HCT116 (cell line): Measurements from ENCODE around the gene DHRS12. TPM values are rescaled to one million over a fixed set of nuclear protein-coding genes. Genes with fewer than 3 reads are reported as not detected.

Source experiments
- ATAC-seq: fragments of 200-7000 bp; cut with Tn5 transposase; 2 replicates; pipeline ENCODE4 v1.9.1; 2020; ENCODE audit warnings: mild to moderate bottlenecking, moderate library complexity
- BruUV-seq: library from RNA; stranded (reverse); fragments of 400-500 nt; replicated peaks from 2 replicates; lab custom pipeline; 2021; lab: Mats Ljungman, UMichigan
- CTCF ChIA-PET: fragments of 300-600 bp; sonication (Branson Sonifier 250); formaldehyde crosslinking; loops from one replicate; lab custom pipeline; 2021; ENCODE audit warnings: antibody characterized with exemption; lab: Charles Lee
- POLR2A ChIA-PET: fragments of 300-600, 350-600 bp; sonication (Branson Sonifier 250); formaldehyde crosslinking; loops from one replicate; lab custom pipeline; 2021; ENCODE audit warnings: antibody characterized with exemption; lab: Charles Lee
- RAD21 ChIA-PET, 2 experiments: fragments of 300-600 bp; sonication (Branson Sonifier 250); formaldehyde crosslinking; loops; one replicate each; lab custom pipeline; 2023; ENCODE audit warnings: low total read pairs in 2 of 2; ENCODE audit not compliant: uncharacterized antibody in 2 of 2, unreplicated experiment in 2 of 2, low non-redundant PET in 1 of 2; lab: Charles Lee
- DNase-seq: peaks from one replicate; pipeline ENCODE4 v3.0.0-alpha.2; 2010; ENCODE audit warnings: low read depth, low spot score
- H2AFZ ChIP-seq: fragments of 200-600 bp; shearing (Covaris generic), sonication (generic); 2 replicates; pipeline ENCODE4 v1.6.1; 2017; ENCODE audit warnings: low read depth, mixed run types, mixed read lengths, antibody characterized with exemption, low read length; ENCODE audit not compliant: poor library complexity, severe bottlenecking
- H3K27ac ChIP-seq: 2 replicates; pipeline ENCODE4 v1.5.1; 2012; ENCODE audit warnings: low read depth, low read length
- H3K27me3 ChIP-seq: fragments of 200-600 bp; sonication (generic); 2 replicates; pipeline ENCODE4 v1.6.1; 2016; ENCODE audit warnings: mixed run types, low read length, mixed read lengths; ENCODE audit not compliant: insufficient read depth
- H3K36me3 ChIP-seq, 2 experiments: fragments of 200-500 bp in 1 of 2; fragments of 200-600 bp in 1 of 2; sonication (Bioruptor generic) in 1 of 2; sonication (generic) in 1 of 2; 2 replicates each; pipeline versions ENCODE4 v1.5.1 to v1.6.1; 2014 to 2016; ENCODE audit warnings: low read length in 2 of 2, inconsistent platforms in 1 of 2, mixed read lengths in 1 of 2, mixed run types in 1 of 2; ENCODE audit not compliant: insufficient read depth in 2 of 2, control insufficient read depth in 1 of 2
- H3K4me1 ChIP-seq, 2 experiments: fragments of 200-600 bp in 1 of 2; sonication (generic) in 1 of 2; 2 replicates each; pipeline versions ENCODE4 v1.5.1 to v1.6.1; 2012 to 2017; ENCODE audit warnings: low read length in 2 of 2, inconsistent platforms in 1 of 2, mild to moderate bottlenecking in 1 of 2, mixed read lengths in 1 of 2, mixed run types in 1 of 2, moderate library complexity in 1 of 2; ENCODE audit not compliant: insufficient read depth in 2 of 2, control insufficient read depth in 1 of 2
- H3K4me2 ChIP-seq: fragments of 200-600 bp; sonication (generic); 2 replicates; pipeline ENCODE4 v1.6.1; 2017; ENCODE audit warnings: mixed run types, low read length, mixed read lengths
- H3K4me3 ChIP-seq, 2 experiments: fragments of 200-600 bp in 1 of 2; sonication (generic) in 1 of 2; replicated peaks in 1 of 2; 2 replicates each; pipeline ENCODE4 v1.5.1; 2011 to 2016; ENCODE audit warnings: low read length in 2 of 2, control low read depth in 1 of 2, low read depth in 1 of 2, mild to moderate bottlenecking in 1 of 2, mixed read lengths in 1 of 2, mixed run types in 1 of 2
- H3K79me2 ChIP-seq: fragments of 200-600 bp; sonication (generic); 2 replicates; pipeline ENCODE4 v1.6.1; 2017; ENCODE audit warnings: mild to moderate bottlenecking, mixed run types, low read length, moderate library complexity, mixed read lengths; ENCODE audit not compliant: insufficient read depth
- H3K9ac ChIP-seq: fragments of 200-600 bp; sonication (generic); 2 replicates; pipeline ENCODE4 v1.6.1; 2016; ENCODE audit warnings: low read length, mixed read lengths
- H3K9me2 ChIP-seq: fragments of 200-600 bp; sonication (generic), shearing (Covaris generic); 2 replicates; pipeline ENCODE4 v1.6.1; 2017; ENCODE audit warnings: mixed run types, mild to moderate bottlenecking, moderate library complexity; ENCODE audit not compliant: insufficient read depth
- H3K9me3 ChIP-seq, 2 experiments: fragments of 200-500 bp in 1 of 2; fragments of 200-600 bp in 1 of 2; sonication (Bioruptor generic) in 1 of 2; sonication (generic) in 1 of 2; 2 replicates each; pipeline ENCODE4 v1.6.1; 2014 to 2017; ENCODE audit warnings: low read length in 2 of 2, mixed read lengths in 2 of 2, inconsistent platforms in 1 of 2, low read depth in 1 of 2, mild to moderate bottlenecking in 1 of 2, mixed run types in 1 of 2, moderate library complexity in 1 of 2; ENCODE audit not compliant: control insufficient read depth in 1 of 2, insufficient read depth in 1 of 2
- H4K20me1 ChIP-seq: fragments of 200-600 bp; sonication (generic), shearing (Covaris generic); 2 replicates; pipeline ENCODE4 v1.6.1; 2017; ENCODE audit warnings: mixed run types, mild to moderate bottlenecking, moderate library complexity; ENCODE audit not compliant: insufficient read depth
- ATF3 ChIP-seq: IDR thresholded peaks from 2 replicates; pipeline ENCODE4 v1.6.1; 2012
- CBX3 ChIP-seq: IDR thresholded peaks from 2 replicates; pipeline ENCODE4 v1.6.1; 2012; ENCODE audit warnings: low read depth
- EGR1 ChIP-seq: IDR thresholded peaks from 2 replicates; pipeline ENCODE4 v1.6.1; 2012; ENCODE audit warnings: low read depth
- ELF1 ChIP-seq: IDR thresholded peaks from 2 replicates; pipeline ENCODE4 v1.6.1; 2012; ENCODE audit warnings: low read depth, borderline replicate concordance
- EZH2 ChIP-seq: fragments of 200-600 bp; sonication (generic); IDR thresholded peaks from 2 replicates; pipeline ENCODE4 v1.6.1; 2017; ENCODE audit warnings: antibody characterized with exemption, mixed run types
- EZH2phosphoT487 ChIP-seq: fragments of 200-600 bp; IDR thresholded peaks from 2 replicates; pipeline ENCODE4 v1.6.1; 2018; ENCODE audit warnings: antibody characterized with exemption, borderline replicate concordance
- FOSL1 ChIP-seq: IDR thresholded peaks from 2 replicates; pipeline ENCODE4 v1.6.1; 2012; ENCODE audit warnings: low read depth
- POLR2A ChIP-seq: IDR thresholded peaks from 2 replicates; pipeline ENCODE4 v1.7.0; 2011; ENCODE audit warnings: borderline replicate concordance; ENCODE audit not compliant: insufficient read depth, insufficient read length; ENCODE audit errors: extremely low read depth
- POLR2AphosphoS5 ChIP-seq: IDR thresholded peaks from 2 replicates; pipeline ENCODE4 v1.6.1; 2011; ENCODE audit warnings: mild to moderate bottlenecking, low read depth, low read length, moderate library complexity
- REST ChIP-seq: IDR thresholded peaks from 2 replicates; pipeline ENCODE4 v1.6.1; 2012; ENCODE audit warnings: low read depth
- SIN3A ChIP-seq: IDR thresholded peaks from 2 replicates; pipeline ENCODE4 v1.6.1; 2012; ENCODE audit warnings: low read depth
- SP1 ChIP-seq: IDR thresholded peaks from 2 replicates; pipeline ENCODE4 v1.6.1; 2012; ENCODE audit warnings: low read depth
- TCF7L2 ChIP-seq: IDR thresholded peaks from 2 replicates; pipeline ENCODE4 v1.7.0; 2011; ENCODE audit warnings: borderline replicate concordance, inconsistent platforms; ENCODE audit not compliant: insufficient read depth, insufficient read length; ENCODE audit errors: extremely low read depth
- ZBTB33 ChIP-seq: IDR thresholded peaks from 2 replicates; pipeline ENCODE4 v1.6.1; 2011; ENCODE audit warnings: mild to moderate bottlenecking, low read length, moderate library complexity; ENCODE audit not compliant: insufficient replicate concordance; ENCODE audit errors: extremely low read depth
- ZNF274 ChIP-seq: fragments of 200-500 bp; sonication (Bioruptor generic); IDR thresholded peaks from 2 replicates; pipeline ENCODE4 v1.6.1; 2014; ENCODE audit warnings: mild to moderate bottlenecking, low read depth, low read length, inconsistent platforms
- intact Hi-C: fragments of 100-400 bp; cut with micrococcal nuclease; formaldehyde crosslinking; loops from 2 replicates; pipeline ENCODE4 v1.10.0; 2022
- total RNA-seq: library from RNA; stranded (reverse); gene quantifications from one replicate; pipeline ENCODE4 v1.2.1, GENCODE V29; 2021; ENCODE audit not compliant: unreplicated experiment

The DHRS12 gene
- total RNA-seq, 1 experiment from 2014 or later, result 3.9 TPM

GRCh38 chr13:51723529-51723928, 80.4 kb downstream of the DHRS12 start:
- no peaks in the 10 kb centered on the region for H3K79me2 ChIP-seq
- no peaks in the 10 kb centered on the region for H3K4me1 ChIP-seq
- H2AFZ ChIP-seq, result no peak overlapping the region
- ATAC-seq, result no peak
- no peaks in the 10 kb centered on the region for H4K20me1 ChIP-seq
- ChIA-PET POLR2A (interaction anchor here (1.3 kb wide), 1 partner anchor 271 kb away, joined by 6 read pairs; the partner anchor contains the start of gene INTS6), RAD21 (no interaction called here)
- no peak overlapping the region for H3K27ac ChIP-seq
- intact Hi-C loops, result no loop called here
- no peaks in the 10 kb centered on the region for H3K27me3 ChIP-seq
- H3K9me2 ChIP-seq, result no peaks in the 10 kb centered on the region
- BruUV-seq, result no TSS peak
- H3K9ac ChIP-seq, result no peak overlapping the region
- H3K4me2 ChIP-seq, result no peak overlapping the region
- no peaks in the 10 kb centered on the region for H3K36me3 ChIP-seq
- H3K9me3 ChIP-seq, result no peaks in the 10 kb centered on the region
- no peak for TF ChIP-seq EGR1
- no peak for TF ChIP-seq FOSL1
- no peak for TF ChIP-seq ELF1
- no peak for TF ChIP-seq EZH2phosphoT487
- no peak for TF ChIP-seq ZNF274
- TF ChIP-seq POLR2AphosphoS5, result no peak
- TF ChIP-seq POLR2A, result no peak
- no peak for TF ChIP-seq EZH2
- TF ChIP-seq SP1, result no peak
- no peak for TF ChIP-seq SIN3A
- no peak for TF ChIP-seq ZBTB33
- no peak for TF ChIP-seq REST
- TF ChIP-seq ATF3, result no peak
- TF ChIP-seq TCF7L2, result no peak
- TF ChIP-seq CBX3, result no peak
- TF ChIP-seq, all 23 proteins: peak for 0
- no peak for DNase-seq
- CTCF ChIA-PET, result no interaction called here
- no peak overlapping the region for H3K4me3 ChIP-seq
